Lung (tissue), 12 donors: ENCODE data around the gene NTM. TPM values are rescaled to one million over a fixed set of nuclear protein-coding genes. Genes with fewer than 3 reads are reported as not detected.

Experiments
- ATAC-seq: fragments of 200-7000 bp; cut with Tn5 transposase; one replicate; pipeline ENCODE4 v1.9.1; 2020; ENCODE audit warnings: moderate number of reproducible peaks; ENCODE audit not compliant: insufficient read depth, low FRiP score
- DNase-seq, 3 donors: peaks; one replicate each; pipeline ENCODE4 v3.0.0-alpha.2; 2013 to 2017
- H3K27ac ChIP-seq, 2 donors: one replicate each; pipeline ENCODE4 v1.5.1; 2013; ENCODE audit warnings: mild to moderate bottlenecking in 2 of 2, moderate library complexity in 2 of 2, control low read depth in 1 of 2, inconsistent platforms in 1 of 2, low read depth in 1 of 2, low read length in 1 of 2
- H3K27me3 ChIP-seq, 3 donors: one replicate each; pipeline ENCODE4 v1.5.1; 2013; ENCODE audit warnings: low read length in 2 of 3; ENCODE audit not compliant: control insufficient read depth in 3 of 3, insufficient read depth in 3 of 3
- H3K36me3 ChIP-seq, 4 donors: one replicate each; pipeline ENCODE4 v1.5.1; 2013; ENCODE audit warnings: low read length in 4 of 4, mild to moderate bottlenecking in 1 of 4, moderate library complexity in 1 of 4; ENCODE audit not compliant: control insufficient read depth in 4 of 4, insufficient read depth in 4 of 4
- H3K4me1 ChIP-seq, 5 donors: one replicate each; pipeline ENCODE4 v1.5.1; 2013; ENCODE audit warnings: low read length in 5 of 5, mild to moderate bottlenecking in 2 of 5, moderate library complexity in 1 of 5; ENCODE audit not compliant: control insufficient read depth in 5 of 5, insufficient read depth in 5 of 5
- H3K4me3 ChIP-seq: one replicate; pipeline ENCODE4 v1.5.1; 2013; ENCODE audit warnings: mild to moderate bottlenecking, control low read depth, moderate library complexity
- H3K9ac ChIP-seq, 2 donors: one replicate each; pipeline ENCODE4 v1.5.1; 2013; ENCODE audit warnings: low read length in 2 of 2, control low read depth in 1 of 2; ENCODE audit not compliant: insufficient read depth in 1 of 2
- H3K9me3 ChIP-seq, 4 donors: one replicate each; pipeline ENCODE4 v1.5.1; 2013; ENCODE audit warnings: low read length in 3 of 4, mild to moderate bottlenecking in 1 of 4, moderate library complexity in 1 of 4; ENCODE audit not compliant: control insufficient read depth in 4 of 4, insufficient read depth in 3 of 4
- WGBS, 2 donors: extraction: QIAGEN DNeasy Blood & Tissue Kit; methylation state at CpG; one replicate each; pipeline ENCODE4 v1.1.7; 2013; 5-methylcytosine and 5-hydroxymethylcytosine counted together
- polyA plus RNA-seq, 2 donors: library from polyadenylated mRNA; stranded (reverse); fragments of 200-250 nt; gene quantifications; one replicate each; pipeline ENCODE4 v1.2.1, GENCODE V29; 2013
- total RNA-seq, 2 donors: library from RNA; depleted of rRNA in 1 of 2; stranded (reverse); fragments of >200 nt in 1 of 2; gene quantifications; one replicate each; pipeline ENCODE4 v1.2.1, GENCODE V29; 2014 to 2021
- TF ChIP-seq, protein P1 (sequence below): IDR thresholded peaks from 2 replicates; pipeline ENCODE4 v1.5.1; 2012; ENCODE audit warnings: mild to moderate bottlenecking; ENCODE audit errors: control extremely low read depth, extremely low read depth
- donor health status: control.
- donor health status: control.
- donor health status: Bipolar disorder and iron deficiency.
- donor health status: healthy.
- donor health status: DM: yes; HTN: yes; CAD: no.

The NTM gene
- total and polyA plus RNA-seq, 4 donors, result 0.39 to 30.9 (median 7.2) TPM

DNA sequence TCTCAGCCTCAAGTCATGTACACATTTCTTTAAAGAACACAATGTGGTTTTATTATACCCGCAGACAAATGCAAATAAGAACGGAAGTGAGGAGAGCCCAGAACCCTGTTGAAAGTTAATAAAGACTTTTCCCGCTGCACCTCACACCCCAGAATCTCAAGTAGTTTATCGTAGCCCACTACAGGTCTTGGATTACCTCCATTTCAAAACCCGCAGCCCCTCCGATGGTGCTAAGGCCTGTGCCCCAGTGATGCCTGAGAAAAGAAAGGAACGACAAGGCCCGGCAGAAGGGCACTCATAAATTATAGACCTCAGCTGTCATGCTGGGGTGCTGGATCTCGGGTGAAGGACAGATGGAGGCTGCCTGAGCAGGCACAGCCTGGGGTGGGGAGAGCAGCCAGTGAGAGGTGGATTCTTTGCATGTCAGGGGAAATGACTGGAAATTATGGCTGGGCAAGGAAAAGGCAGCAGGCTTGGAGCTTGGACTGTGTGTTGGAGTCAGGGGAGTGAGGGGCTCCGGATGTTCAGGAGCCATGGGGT lies 354.1 kb downstream of the NTM start:
- no peak overlapping the region for H3K9ac ChIP-seq
- no peaks in the 10 kb centered on the region for H3K36me3 ChIP-seq
- peaks cover 0 to 4% (median 0%) of the 10 kb centered on the region in 4 donors for H3K9me3 ChIP-seq
- DNase-seq (no peak), ATAC-seq (no peak)
- no peak overlapping the region for H3K4me3 ChIP-seq
- no peaks in the 10 kb centered on the region for H3K4me1 ChIP-seq
- no peaks in the 10 kb centered on the region for H3K27me3 ChIP-seq
- no peak overlapping the region for H3K27ac ChIP-seq
- TF ChIP-seq, protein P1, sequence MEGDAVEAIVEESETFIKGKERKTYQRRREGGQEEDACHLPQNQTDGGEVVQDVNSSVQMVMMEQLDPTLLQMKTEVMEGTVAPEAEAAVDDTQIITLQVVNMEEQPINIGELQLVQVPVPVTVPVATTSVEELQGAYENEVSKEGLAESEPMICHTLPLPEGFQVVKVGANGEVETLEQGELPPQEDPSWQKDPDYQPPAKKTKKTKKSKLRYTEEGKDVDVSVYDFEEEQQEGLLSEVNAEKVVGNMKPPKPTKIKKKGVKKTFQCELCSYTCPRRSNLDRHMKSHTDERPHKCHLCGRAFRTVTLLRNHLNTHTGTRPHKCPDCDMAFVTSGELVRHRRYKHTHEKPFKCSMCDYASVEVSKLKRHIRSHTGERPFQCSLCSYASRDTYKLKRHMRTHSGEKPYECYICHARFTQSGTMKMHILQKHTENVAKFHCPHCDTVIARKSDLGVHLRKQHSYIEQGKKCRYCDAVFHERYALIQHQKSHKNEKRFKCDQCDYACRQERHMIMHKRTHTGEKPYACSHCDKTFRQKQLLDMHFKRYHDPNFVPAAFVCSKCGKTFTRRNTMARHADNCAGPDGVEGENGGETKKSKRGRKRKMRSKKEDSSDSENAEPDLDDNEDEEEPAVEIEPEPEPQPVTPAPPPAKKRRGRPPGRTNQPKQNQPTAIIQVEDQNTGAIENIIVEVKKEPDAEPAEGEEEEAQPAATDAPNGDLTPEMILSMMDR, result no peak
- 71 to 85% methylated on average over 10 of the region's 10 CpGs for WGBS, 2 donors

DNA sequence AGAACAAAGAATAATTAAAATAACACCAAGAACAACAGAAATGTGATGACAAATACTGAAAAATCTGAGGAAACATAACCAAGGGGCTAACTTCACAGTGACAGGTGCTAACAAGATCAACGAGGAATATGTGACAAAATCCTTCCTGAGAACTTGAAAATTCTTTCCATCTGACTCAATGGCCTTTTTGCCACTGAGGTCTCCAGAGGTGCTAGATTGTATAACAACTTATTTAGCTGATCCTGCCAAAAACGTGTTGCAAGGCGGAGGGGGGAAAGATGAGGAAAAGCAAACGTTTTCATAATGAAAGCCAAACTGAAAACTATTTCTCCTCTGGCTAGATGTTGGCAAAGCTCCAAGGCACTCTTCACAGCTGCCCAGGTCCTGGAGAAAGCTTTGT lies 364.5 kb downstream of the NTM start:
- H3K9me3 ChIP-seq, result no peaks in the 10 kb centered on the region
- TF ChIP-seq, protein P1, result no peak
- peak in 2 of 3 donors; percentile 15 to 32 for DNase-seq
- 31 to 33% methylated on average over 4 of the region's 4 CpGs for WGBS, 2 donors
- H3K4me1 ChIP-seq, result peaks cover 0 to 27% (median 0%) of the 10 kb centered on the region in 5 donors
- ATAC-seq, result no peak
- H3K9ac ChIP-seq, result no peak overlapping the region
- H3K27ac ChIP-seq, result no peak overlapping the region
- H3K27me3 ChIP-seq, result no peaks in the 10 kb centered on the region
- H3K4me3 ChIP-seq, result no peak overlapping the region
- H3K36me3 ChIP-seq, result no peaks in the 10 kb centered on the region

- WGBS, 2 donors, result 37 to 40% methylated on average over 7 of the region's 7 CpGs
- peaks cover 0 to 27% (median 0%) of the 10 kb centered on the region in 5 donors for H3K4me1 ChIP-seq
- H3K36me3 ChIP-seq, result no peaks in the 10 kb centered on the region
- no peak overlapping the region for H3K27ac ChIP-seq
- H3K27me3 ChIP-seq, result no peaks in the 10 kb centered on the region
- TF ChIP-seq, protein P1, result no peak
- DNase-seq (peak in 2 of 3 donors; percentile 28 to 55), ATAC-seq (no peak)
- no peak overlapping the region for H3K9ac ChIP-seq
- H3K4me3 ChIP-seq, result no peak overlapping the region
- no peaks in the 10 kb centered on the region for H3K9me3 ChIP-seq
Measured at GRCh38 chr11:131737357-131737756, 366.9 kb downstream of the NTM start.

- no peak overlapping the region for H3K27ac ChIP-seq
- TF ChIP-seq, protein P1, result no peak
- WGBS, 2 donors, result 66 to 75% methylated on average over 11 of the region's 11 CpGs
- H3K4me1 ChIP-seq, result peaks cover 0 to 27% (median 0%) of the 10 kb centered on the region in 5 donors
- no peaks in the 10 kb centered on the region for H3K27me3 ChIP-seq
- H3K9ac ChIP-seq, result no peak overlapping the region
- H3K4me3 ChIP-seq, result no peak overlapping the region
- H3K36me3 ChIP-seq, result no peaks in the 10 kb centered on the region
- DNase-seq, result peak in 2 of 3 donors; percentile 26 to 47
- ATAC-seq, result no peak
- H3K9me3 ChIP-seq, result no peaks in the 10 kb centered on the region
Measured at GRCh38 chr11:131739243-131739882, 368.9 kb downstream of the NTM start.
